Endothelial cell (in vitro differentiated cells): ENCODE results near the gene RSPO3. TPM values are rescaled to one million over a fixed set of nuclear protein-coding genes. Genes with fewer than 3 reads are reported as not detected.

Experiments used
- DNase-seq: peaks from one replicate; pipeline ENCODE4 v3.0.0; 2021; ENCODE audit warnings: low spot score
- H3K27ac Mint-ChIP-seq: one replicate; pipeline ENCODE4 v1.8.0; 2021; ENCODE audit warnings: mixed read lengths, inconsistent platforms; ENCODE audit not compliant: unreplicated experiment
- H3K27me3 Mint-ChIP-seq: one replicate; pipeline ENCODE4 v1.8.0; 2021; ENCODE audit warnings: mild to moderate bottlenecking, moderate library complexity, mixed read lengths, inconsistent platforms; ENCODE audit not compliant: unreplicated experiment
- H3K36me3 Mint-ChIP-seq: one replicate; pipeline ENCODE4 v1.8.0; 2021; ENCODE audit warnings: mild to moderate bottlenecking, low read depth, mixed read lengths, inconsistent platforms; ENCODE audit not compliant: unreplicated experiment
- H3K4me1 Mint-ChIP-seq: one replicate; pipeline ENCODE4 v1.8.0; 2021; ENCODE audit warnings: mild to moderate bottlenecking, mixed read lengths, inconsistent platforms; ENCODE audit not compliant: unreplicated experiment
- H3K4me3 Mint-ChIP-seq: one replicate; pipeline ENCODE4 v1.8.0; 2021; ENCODE audit warnings: mild to moderate bottlenecking, mixed read lengths, inconsistent platforms; ENCODE audit not compliant: unreplicated experiment
- H3K9me3 Mint-ChIP-seq: one replicate; pipeline ENCODE4 v1.8.0; 2021; ENCODE audit warnings: mixed read lengths, inconsistent platforms; ENCODE audit not compliant: unreplicated experiment
- total RNA-seq: library from RNA; stranded (reverse); fragmentation: NEBNext Ultra II Directional; extraction: Animal tissue kit (Norgen Biotek cat#: 25700); gene quantifications from one replicate; pipeline ENCODE4 v1.2.1, GENCODE V29; 2021; ENCODE audit not compliant: unreplicated experiment
- TF ChIP-seq, protein P1 (sequence below): fragments of 200-600 bp; sonication (generic); IDR thresholded peaks from one replicate; pipeline ENCODE4 v1.5.0; 2021; ENCODE audit warnings: antibody characterized with exemption; ENCODE audit not compliant: unreplicated experiment

Gene RSPO3
- total RNA-seq, 1 donor from 2014 or later: 0.59 TPM

DNA sequence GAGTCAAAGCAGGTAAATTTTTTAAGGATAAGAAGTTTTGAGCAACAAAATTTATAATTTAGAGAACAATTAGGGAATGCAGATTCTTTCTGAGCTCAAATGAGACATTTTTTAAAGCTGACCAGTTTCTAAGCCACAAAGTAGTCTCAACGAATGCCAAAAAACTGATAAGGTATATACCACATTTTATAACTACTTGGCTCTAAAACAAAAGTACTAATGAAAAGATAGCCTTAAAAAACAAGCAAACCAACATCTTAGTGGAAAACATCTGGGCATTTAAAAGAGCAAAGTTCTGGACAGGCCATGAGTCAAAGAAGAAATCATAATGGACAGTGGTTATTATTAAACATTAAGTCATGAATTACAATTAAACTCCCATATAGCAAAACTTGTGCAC, 125.0 kb downstream of the RSPO3 start:
- no peak overlapping the region for H3K4me3 Mint-ChIP-seq
- no peak overlapping the region for H3K27ac Mint-ChIP-seq
- H3K36me3 Mint-ChIP-seq: no peaks in the 10 kb centered on the region
- no peaks in the 10 kb centered on the region for H3K27me3 Mint-ChIP-seq
- TF ChIP-seq, protein P1, sequence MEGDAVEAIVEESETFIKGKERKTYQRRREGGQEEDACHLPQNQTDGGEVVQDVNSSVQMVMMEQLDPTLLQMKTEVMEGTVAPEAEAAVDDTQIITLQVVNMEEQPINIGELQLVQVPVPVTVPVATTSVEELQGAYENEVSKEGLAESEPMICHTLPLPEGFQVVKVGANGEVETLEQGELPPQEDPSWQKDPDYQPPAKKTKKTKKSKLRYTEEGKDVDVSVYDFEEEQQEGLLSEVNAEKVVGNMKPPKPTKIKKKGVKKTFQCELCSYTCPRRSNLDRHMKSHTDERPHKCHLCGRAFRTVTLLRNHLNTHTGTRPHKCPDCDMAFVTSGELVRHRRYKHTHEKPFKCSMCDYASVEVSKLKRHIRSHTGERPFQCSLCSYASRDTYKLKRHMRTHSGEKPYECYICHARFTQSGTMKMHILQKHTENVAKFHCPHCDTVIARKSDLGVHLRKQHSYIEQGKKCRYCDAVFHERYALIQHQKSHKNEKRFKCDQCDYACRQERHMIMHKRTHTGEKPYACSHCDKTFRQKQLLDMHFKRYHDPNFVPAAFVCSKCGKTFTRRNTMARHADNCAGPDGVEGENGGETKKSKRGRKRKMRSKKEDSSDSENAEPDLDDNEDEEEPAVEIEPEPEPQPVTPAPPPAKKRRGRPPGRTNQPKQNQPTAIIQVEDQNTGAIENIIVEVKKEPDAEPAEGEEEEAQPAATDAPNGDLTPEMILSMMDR: no peak
- H3K9me3 Mint-ChIP-seq: no peaks in the 10 kb centered on the region
- no peaks in the 10 kb centered on the region for H3K4me1 Mint-ChIP-seq
- DNase-seq: no peak

Other genes starting within 250 kb of the RSPO3 start
- 68.6 TPM for gene RNF146, start 148.2 kb downstream of the RSPO3 start, total RNA-seq
- 84.1 TPM for gene ECHDC1, start 224.9 kb downstream of the RSPO3 start, total RNA-seq